Panc1 (cell line): ENCODE data around the gene TBCB. TPM values are rescaled to one million over a fixed set of nuclear protein-coding genes. Genes with fewer than 3 reads are reported as not detected.

Experiments
- ATAC-seq: fragments of 200-7000 bp; cut with Tn5 transposase; 2 replicates; pipeline ENCODE4 v1.9.1; 2020; ENCODE audit warnings: mild to moderate bottlenecking, moderate library complexity
- BruUV-seq: library from RNA; stranded (reverse); fragments of 400-500 nt; replicated peaks from 2 replicates; lab custom pipeline; 2021; lab: Mats Ljungman, UMichigan
- CTCF ChIA-PET: fragments of 300-600 bp; sonication (Branson Sonifier 250); formaldehyde crosslinking; loops from one replicate; lab custom pipeline; 2022; ENCODE audit warnings: antibody characterized with exemption; lab: Charles Lee
- POLR2A ChIA-PET: fragments of 300-600 bp; sonication (Branson Sonifier 250); formaldehyde crosslinking; loops from one replicate; lab custom pipeline; 2022; ENCODE audit warnings: antibody characterized with exemption; lab: Charles Lee
- DNase-seq: peaks from one replicate; pipeline ENCODE4 v3.0.0-alpha.2; 2010; ENCODE audit warnings: low read depth, low spot score
- H3K27ac ChIP-seq: 2 replicates; pipeline ENCODE4 v1.5.1; 2011; ENCODE audit warnings: mild to moderate bottlenecking, low read length, inconsistent platforms
- H3K27me3 ChIP-seq: fragments of 200-500 bp; sonication (Bioruptor generic); 2 replicates; pipeline ENCODE4 v1.6.0; 2014; ENCODE audit warnings: low read length, inconsistent platforms; ENCODE audit not compliant: control insufficient read depth, insufficient read depth
- H3K36me3 ChIP-seq: fragments of 200-500 bp; sonication (Bioruptor generic); 2 replicates; pipeline ENCODE4 v1.5.1; 2014; ENCODE audit warnings: inconsistent platforms, mild to moderate bottlenecking, low read length, moderate library complexity; ENCODE audit not compliant: control insufficient read depth, insufficient read depth
- H3K4me1 ChIP-seq: 2 replicates; pipeline ENCODE4 v1.5.1; 2011; ENCODE audit warnings: inconsistent platforms, mild to moderate bottlenecking, low read length, moderate library complexity; ENCODE audit not compliant: control insufficient read depth, insufficient read depth
- H3K4me3 ChIP-seq, 2 experiments: 2 replicates each; pipeline ENCODE4 v1.5.1; 2011 to 2012; ENCODE audit warnings: low read depth in 2 of 2, low read length in 2 of 2, mild to moderate bottlenecking in 2 of 2, inconsistent platforms in 1 of 2, moderate library complexity in 1 of 2
- H3K9me3 ChIP-seq: fragments of 200-500 bp; sonication (Bioruptor generic); 2 replicates; pipeline ENCODE4 v1.5.1; 2014; ENCODE audit warnings: low read depth, mild to moderate bottlenecking, inconsistent platforms, low read length, moderate library complexity; ENCODE audit not compliant: control insufficient read depth, insufficient read depth
- CTCF ChIP-seq: fragments of 450-650 bp; IDR thresholded peaks from 2 replicates; pipeline ENCODE4 v1.5.1; 2017; ENCODE audit warnings: mild to moderate bottlenecking
- POLR2AphosphoS5 ChIP-seq: IDR thresholded peaks from 2 replicates; pipeline ENCODE4 v1.6.1; 2012; ENCODE audit warnings: mild to moderate bottlenecking, low read depth, low read length, moderate library complexity
- SIN3A ChIP-seq: IDR thresholded peaks from 2 replicates; pipeline ENCODE4 v1.6.1; 2012; ENCODE audit warnings: low read depth, mild to moderate bottlenecking, low read length, moderate library complexity, borderline replicate concordance; ENCODE audit not compliant: insufficient read depth
- TCF7L2 ChIP-seq: IDR thresholded peaks from 2 replicates; pipeline ENCODE4 v1.6.1; 2011; ENCODE audit warnings: mild to moderate bottlenecking, low read depth, low read length, inconsistent platforms
- in situ Hi-C: cut with HindIII; loops from 2 replicates; pipeline ENCODE4 v1.10.0; 2016; ENCODE audit warnings: low sequenced_read_pairs, low pct_unique_long_range_greater_than_20kb
- intact Hi-C: fragments of 100-400 bp; cut with micrococcal nuclease; formaldehyde crosslinking; loops from one replicate; pipeline ENCODE4 v1.10.0; 2022; ENCODE audit not compliant: unreplicated experiment
- total RNA-seq: library from RNA; stranded (reverse); gene quantifications from one replicate; pipeline ENCODE4 v1.2.1, GENCODE V29; 2021; ENCODE audit not compliant: unreplicated experiment
- TF ChIP-seq, protein P1 (sequence below), 2 experiments: IDR thresholded peaks; 2 replicates each; pipeline ENCODE4 v1.6.1; 2011 to 2012; ENCODE audit warnings: low read depth in 2 of 2, control low read depth in 1 of 2, low read length in 1 of 2, mild to moderate bottlenecking in 1 of 2, moderate library complexity in 1 of 2; ENCODE audit not compliant: insufficient read depth in 1 of 2

TBCB gene
- total RNA-seq, 1 experiment from 2014 or later = 496 TPM

DNA sequence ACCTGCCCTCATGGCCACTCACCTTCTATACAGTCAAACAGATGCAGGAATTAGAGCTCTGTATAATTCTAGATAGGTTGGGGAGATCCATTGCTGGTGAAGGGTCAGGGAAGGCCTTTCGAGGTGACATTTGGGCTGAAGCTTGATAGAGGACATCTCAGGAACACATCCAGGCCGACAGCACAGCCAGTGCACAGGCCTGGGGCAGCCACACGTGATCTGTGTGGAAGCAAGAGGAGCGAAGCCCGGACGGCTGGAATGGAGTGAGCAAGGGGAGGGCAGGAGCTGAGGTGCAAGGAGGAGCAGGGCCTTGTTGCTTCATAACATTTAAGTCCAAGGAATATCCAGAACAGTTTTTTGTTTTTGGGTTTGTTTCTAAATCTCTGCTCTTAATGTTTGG lies 8.8 kb upstream of the TBCB start:
- no peak for TF ChIP-seq SIN3A
- TF ChIP-seq CTCF = no peak
- intact Hi-C loops (no loop called here), in situ Hi-C loops (no loop called here)
- DNase-seq (no peak), ATAC-seq (no peak)
- POLR2A ChIA-PET = interaction anchor here (0.6 to 0.8 kb wide), 2 partner anchors 11 to 50 kb away, joined by 3 to 13 read pairs; no protein-coding TSS in a partner anchor
- CTCF ChIA-PET = no interaction called here
- no peak overlapping the region for H3K27ac ChIP-seq
- H3K9me3 ChIP-seq = no peaks in the 10 kb centered on the region
- H3K27me3 ChIP-seq = no peaks in the 10 kb centered on the region
- no peaks in the 10 kb centered on the region for H3K4me1 ChIP-seq
- 0 out of 2 replicates have a peak, but pooled peaks cover 2% of the 10 kb centered on the region for H3K36me3 ChIP-seq
- no peak overlapping the region for H3K4me3 ChIP-seq
- no TSS peak for BruUV-seq

DNA sequence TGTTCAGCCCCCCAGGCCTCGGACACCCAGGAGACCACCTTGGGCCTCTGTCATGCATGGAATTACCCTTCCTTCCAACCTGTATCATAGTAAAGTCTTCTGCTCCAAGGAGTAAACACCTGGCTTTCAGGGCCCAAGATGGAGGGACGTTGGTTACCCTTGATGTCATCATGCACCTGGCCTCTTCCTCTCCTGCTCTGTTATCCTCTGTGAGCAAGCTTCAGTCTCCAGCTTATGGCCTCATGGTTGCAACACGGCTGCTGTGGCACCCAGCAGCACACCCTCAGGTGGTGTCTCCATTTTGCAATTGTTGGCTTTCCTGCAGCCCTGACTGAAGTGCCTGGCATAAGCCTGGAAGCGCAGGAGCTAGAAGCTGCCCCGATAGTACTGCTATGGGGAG lies 8.3 kb upstream of the TBCB start:
- POLR2A ChIA-PET = no interaction called here
- H3K27ac ChIP-seq = no peak overlapping the region
- in situ Hi-C loops = no loop called here
- no peak for TF ChIP-seq SIN3A
- TF ChIP-seq, protein P1, sequence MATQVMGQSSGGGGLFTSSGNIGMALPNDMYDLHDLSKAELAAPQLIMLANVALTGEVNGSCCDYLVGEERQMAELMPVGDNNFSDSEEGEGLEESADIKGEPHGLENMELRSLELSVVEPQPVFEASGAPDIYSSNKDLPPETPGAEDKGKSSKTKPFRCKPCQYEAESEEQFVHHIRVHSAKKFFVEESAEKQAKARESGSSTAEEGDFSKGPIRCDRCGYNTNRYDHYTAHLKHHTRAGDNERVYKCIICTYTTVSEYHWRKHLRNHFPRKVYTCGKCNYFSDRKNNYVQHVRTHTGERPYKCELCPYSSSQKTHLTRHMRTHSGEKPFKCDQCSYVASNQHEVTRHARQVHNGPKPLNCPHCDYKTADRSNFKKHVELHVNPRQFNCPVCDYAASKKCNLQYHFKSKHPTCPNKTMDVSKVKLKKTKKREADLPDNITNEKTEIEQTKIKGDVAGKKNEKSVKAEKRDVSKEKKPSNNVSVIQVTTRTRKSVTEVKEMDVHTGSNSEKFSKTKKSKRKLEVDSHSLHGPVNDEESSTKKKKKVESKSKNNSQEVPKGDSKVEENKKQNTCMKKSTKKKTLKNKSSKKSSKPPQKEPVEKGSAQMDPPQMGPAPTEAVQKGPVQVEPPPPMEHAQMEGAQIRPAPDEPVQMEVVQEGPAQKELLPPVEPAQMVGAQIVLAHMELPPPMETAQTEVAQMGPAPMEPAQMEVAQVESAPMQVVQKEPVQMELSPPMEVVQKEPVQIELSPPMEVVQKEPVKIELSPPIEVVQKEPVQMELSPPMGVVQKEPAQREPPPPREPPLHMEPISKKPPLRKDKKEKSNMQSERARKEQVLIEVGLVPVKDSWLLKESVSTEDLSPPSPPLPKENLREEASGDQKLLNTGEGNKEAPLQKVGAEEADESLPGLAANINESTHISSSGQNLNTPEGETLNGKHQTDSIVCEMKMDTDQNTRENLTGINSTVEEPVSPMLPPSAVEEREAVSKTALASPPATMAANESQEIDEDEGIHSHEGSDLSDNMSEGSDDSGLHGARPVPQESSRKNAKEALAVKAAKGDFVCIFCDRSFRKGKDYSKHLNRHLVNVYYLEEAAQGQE (IDR thresholded peaks at IDR 0.05; ENCODE audit: insufficient read depth in 1 of 2, low read depth in 2 of 2, low read length in 1 of 2) = no peak
- 0 out of 2 replicates have a peak, but pooled peaks have one; percentile 23 for TF ChIP-seq POLR2AphosphoS5
- TF ChIP-seq CTCF = no peak
- no peak for TF ChIP-seq TCF7L2
- no peaks in the 10 kb centered on the region for H3K27me3 ChIP-seq
- ATAC-seq = no peak
- no TSS peak for BruUV-seq
- intact Hi-C loops = no loop called here
- no peaks in the 10 kb centered on the region for H3K9me3 ChIP-seq
- DNase-seq = no peak
- no peaks in the 10 kb centered on the region for H3K4me1 ChIP-seq
- CTCF ChIA-PET = no interaction called here
- no peak overlapping the region for H3K4me3 ChIP-seq
- H3K36me3 ChIP-seq = 0 out of 2 replicates have a peak, but pooled peaks cover 2% of the 10 kb centered on the region
